K562 (cell line): Measurements from ENCODE around the gene NDUFS3. TPM values are rescaled to one million over a fixed set of nuclear protein-coding genes. Genes with fewer than 3 reads are reported as not detected.

Experiments used
- ATF4 ChIP-seq: fragments of 450-650 bp; formaldehyde crosslinking; IDR thresholded peaks from 2 replicates; pipeline ENCODE4 v1.4.0; 2022; ENCODE audit warnings: mild to moderate bottlenecking, moderate library complexity
- CREB5 ChIP-seq: fragments of 250-450 bp; sonication (Bioruptor Pico); IDR thresholded peaks from 2 replicates; pipeline ENCODE4 v1.5.0; 2020; ENCODE audit warnings: mild to moderate bottlenecking
- DPF2 ChIP-seq: fragments of 450-650 bp; IDR thresholded peaks from 2 replicates; pipeline ENCODE4 v1.6.1; 2016
- E2F8 ChIP-seq: fragments of 450-650 bp; IDR thresholded peaks from 2 replicates; pipeline ENCODE4 v1.7.1; 2018; ENCODE audit warnings: mild to moderate bottlenecking, low read depth; ENCODE audit not compliant: partially characterized antibody
- MXD1 ChIP-seq: fragments of 250-450 bp; sonication (Bioruptor Pico); IDR thresholded peaks from 2 replicates; pipeline ENCODE4 v1.8.0; 2021; ENCODE audit warnings: borderline replicate concordance, mild to moderate bottlenecking, moderate library complexity; ENCODE audit not compliant: poor library complexity, severe bottlenecking
- MYC ChIP-seq, 2 experiments: fragments of 250-450 bp in 1 of 2; sonication (Bioruptor Pico) in 1 of 2; IDR thresholded peaks; 2 replicates each; pipeline versions ENCODE4 v1.5.1 to v1.6.1; 2012 to 2021; ENCODE audit warnings: low read depth in 2 of 2, borderline replicate concordance in 1 of 2, improper control_type of control experiment in 1 of 2, low read length in 1 of 2, mild to moderate bottlenecking in 1 of 2, moderate library complexity in 1 of 2
- NR2F6 ChIP-seq: fragments of 450-650 bp; formaldehyde crosslinking; IDR thresholded peaks from 2 replicates; pipeline ENCODE4 v1.4.0; 2020; ENCODE audit warnings: mild to moderate bottlenecking
- NR3C1 ChIP-seq: sonication (generic); formaldehyde crosslinking; IDR thresholded peaks from 2 replicates; pipeline ENCODE4 v1.8.1; 2022; ENCODE audit warnings: missing genetic modification reagents
- POLR2A ChIP-seq: fragments of 450-650 bp; conservative IDR thresholded peaks from 2 replicates; pipeline ENCODE4 v1.6.1; 2016
- PTRF ChIP-seq: fragments of 450-650 bp; IDR thresholded peaks from 2 replicates; pipeline ENCODE4 v1.6.1; 2016; ENCODE audit warnings: mild to moderate bottlenecking, missing genetic modification characterization, missing compliant biosample characterization
- RAD21 ChIP-seq, 2 experiments: fragments of 250-450 bp in 1 of 2; fragments of 450-650 bp in 1 of 2; sonication (Bioruptor Pico) in 1 of 2; formaldehyde crosslinking in 1 of 2; IDR thresholded peaks in 1 of 2; conservative IDR thresholded peaks in 1 of 2; 2 replicates each; pipeline versions ENCODE4 v1.4.0 to v1.8.0; 2020 to 2022; ENCODE audit warnings: mild to moderate bottlenecking in 2 of 2, moderate library complexity in 1 of 2
- RAD51 ChIP-seq: fragments of 450-650 bp; IDR thresholded peaks from 2 replicates; pipeline ENCODE4 v1.7.1; 2016; ENCODE audit warnings: low read depth, mild to moderate bottlenecking, borderline replicate concordance
- SETDB1 ChIP-seq: IDR thresholded peaks from one replicate; pipeline ENCODE4 v1.6.1; 2012; ENCODE audit warnings: low read length, control low read depth, inconsistent platforms
- SMAD2 ChIP-seq: fragments of 150-350 bp; IDR thresholded peaks from 2 replicates; pipeline ENCODE4 v1.6.1; 2014; ENCODE audit warnings: low read depth, mild to moderate bottlenecking, low read length
- SOX6 ChIP-seq: fragments of 450-650 bp; IDR thresholded peaks from 2 replicates; pipeline ENCODE4 v1.6.1; 2014; ENCODE audit warnings: mild to moderate bottlenecking
- TFAP4 ChIP-seq: sonication (generic); formaldehyde crosslinking; IDR thresholded peaks from 2 replicates; pipeline ENCODE4 v1.8.0; 2022; ENCODE audit warnings: missing genetic modification reagents, mild to moderate bottlenecking, moderate library complexity, borderline replicate concordance
- ZBED1 ChIP-seq: IDR thresholded peaks from 2 replicates; pipeline ENCODE4 v1.6.1; 2014
- ZFPM2 ChIP-seq: fragments of 250-450 bp; sonication (Bioruptor Pico); IDR thresholded peaks from 2 replicates; pipeline ENCODE4 v1.5.1; 2022; ENCODE audit warnings: mild to moderate bottlenecking
- ZNF12 ChIP-seq: sonication (generic); formaldehyde crosslinking; IDR thresholded peaks from 2 replicates; pipeline ENCODE4 v1.4.0; 2020; ENCODE audit warnings: mild to moderate bottlenecking, missing genetic modification reagents
- ZNF143 ChIP-seq: sonication (generic); formaldehyde crosslinking; IDR thresholded peaks from 2 replicates; pipeline ENCODE4 v1.9.0; 2022; ENCODE audit warnings: mild to moderate bottlenecking, missing genetic modification reagents
- ZNF384 ChIP-seq: IDR thresholded peaks from 2 replicates; pipeline ENCODE4 v1.6.1; 2012; ENCODE audit warnings: low read depth, low read length, improper control_type of control experiment
- polyA plus RNA-seq, 8 experiments: library from polyadenylated mRNA; depleted of rRNA in 4 of 8; stranded (reverse) in 5 of 8; unstranded in 3 of 8; fragments of >200 nt; fragmentation: Nextera tagmentation in 2 of 8; fragmentation: Illumina TruSeq in 1 of 8; extraction: Ambion mirVana in 2 of 8; extraction: Trizol in 1 of 8; gene quantifications; 2 replicates each; pipeline versions ENCODE4 v1.2.1 to v1.2.3, GENCODE V29; 2011 to 2014; ENCODE audit warnings: inconsistent platforms in 1 of 8, missing spikeins in 1 of 8
- total RNA-seq, 7 experiments: library from RNA; depleted of rRNA in 6 of 7; stranded (reverse); fragments of >200 nt in 6 of 7; fragmentation: Illumina TruSeq in 2 of 7; extraction: Trizol in 2 of 7; gene quantifications; 2 replicates each; pipeline versions ENCODE4 v1.2.1 to v1.2.3, GENCODE V29; 2011 to 2021; ENCODE audit warnings: low replicate concordance in 1 of 7

Gene NDUFS3
- total and polyA plus RNA-seq, 9 of the 15 experiments (the other 6 are each of a cell fraction or from before 2014, with no cell fraction given) = 38.7 to 341 (median 194) TPM

GRCh38 chr11:47616726-47617416 is 38.0 kb downstream of the NDUFS3 start (continued):
- TF ChIP-seq RAD51 (no peak), ZBED1 (no peak), ZNF384 (0 out of 2 replicates have a peak, but pooled peaks have one; percentile 5), MXD1 (CRISPR knock-in tag) (no peak), E2F8 (no peak), SETDB1 (no peak), POLR2A (peak; percentile 28; the same call in 1 of the 2 replicates), TFAP4 (no peak), ATF4 (CRISPR knock-in tag) (no peak), DPF2 (no peak), NR3C1 (no peak), ZFPM2 (CRISPR knock-in tag) (no peak), SMAD2 (no peak), RAD21 (CRISPR knock-in tag; conservative IDR thresholded peaks at IDR 0.05 in 1 of 2, IDR thresholded peaks at IDR 0.05 in 1 of 2) (peak; percentile 83 to 86), NR2F6 (CRISPR knock-in tag) (no peak), MYC (IDR thresholded peaks at IDR 0.05; ENCODE audit: low read depth, low read length) (0 out of 2 replicates have a peak, but pooled peaks have one; percentile 19), MYC (CRISPR knock-in tag; IDR thresholded peaks at IDR 0.05; ENCODE audit: borderline replicate concordance, low read depth) (no peak), SOX6 (no peak), ZNF143 (CRISPR knock-in tag) (no peak), PTRF (tag) (no peak), ZNF12 (CRISPR knock-in tag) (no peak), CREB5 (no peak)
